Measurements from ENCODE around the gene RPL22. TPM values are rescaled to one million over a fixed set of nuclear protein-coding genes. Genes with fewer than 3 reads are reported as not detected.
A peak's percentile ranks its signal among the peaks of the same experiment; 100 is the strongest.

Gene RPL22
- total and polyA plus RNA-seq, 2 of the 13 experiments (the other 11 are each of a cell fraction or from before 2014, with no cell fraction given) = 214 to 545 TPM

- peak; percentile 88 for TF ChIP-seq TFAP4 (IDR thresholded peaks at IDR 0.05; ENCODE audit: borderline replicate concordance, low read depth)
- 0 out of 2 replicates have a peak, but pooled peaks have one; percentile 15 for TF ChIP-seq PPARG (CRISPR knock-in tag; conservative IDR thresholded peaks at IDR 0.05)
- peak; percentile 90 for TF ChIP-seq PAXIP1 (CRISPR knock-in tag; conservative IDR thresholded peaks at IDR 0.05)
- TF ChIP-seq SOX13 (IDR thresholded peaks at IDR 0.05) = peak; percentile 83; the same call in 1 of the 2 replicates
- peak in 1 of 2 experiments; percentile 91; a peak in 2 of 4 replicates for TF ChIP-seq SOX13 (CRISPR knock-in tag; conservative IDR thresholded peaks at IDR 0.05 in 1 of 2, IDR thresholded peaks at IDR 0.05 in 1 of 2)
- TF ChIP-seq NR2F2 (IDR thresholded peaks at IDR 0.05; ENCODE audit: borderline replicate concordance, low read depth) = peak; percentile 77; the same call in 1 of the 2 replicates
- TF ChIP-seq TARDBP (CRISPR knock-in tag; IDR thresholded peaks at IDR 0.05) = peak; percentile 34; the same call in 1 of the 2 replicates
- TF ChIP-seq HDAC1 (CRISPR knock-in tag; IDR thresholded peaks at IDR 0.05) = peak; percentile 59
- peak; percentile 38; the same call in 1 of the 2 replicates for TF ChIP-seq ZNF609 (CRISPR knock-in tag; IDR thresholded peaks at IDR 0.05; ENCODE audit: borderline replicate concordance)
- TF ChIP-seq ZNF710 (CRISPR knock-in tag; IDR thresholded peaks at IDR 0.05; ENCODE audit: borderline replicate concordance) = 0 out of 2 replicates have a peak, but pooled peaks have one; percentile 22
- TF ChIP-seq ZNF281 (CRISPR knock-in tag; IDR thresholded peaks at IDR 0.05; ENCODE audit: borderline replicate concordance) = peak; percentile 40; the same call in 1 of the 2 replicates
- TF ChIP-seq CEBPB (IDR thresholded peaks at IDR 0.05; ENCODE audit: borderline replicate concordance, low read depth, low read length) = peak; percentile 60; the same call in 1 of the 2 replicates
These were observed 40.8 kb upstream of the RPL22 start (continued) for GRCh38 chr1:6239950-6240768.
